HepG2 (cell line): ENCODE measurements around the gene CELSR2. TPM values are rescaled to one million over a fixed set of nuclear protein-coding genes. Genes with fewer than 3 reads are reported as not detected.

Experiments used
- ATAC-seq: fragments of 200-7000 bp; cut with Tn5 transposase; 3 replicates; pipeline ENCODE4 v1.9.1; 2020; ENCODE audit warnings: mild to moderate bottlenecking, moderate library complexity
- BruUV-seq: library from RNA; stranded (reverse); fragments of 400-500 nt; replicated peaks from 2 replicates; lab custom pipeline; 2021; lab: Mats Ljungman, UMichigan
- CTCF ChIA-PET: fragments of 300-600 bp; formaldehyde crosslinking; extraction: SDS; loops from one replicate; lab custom pipeline; 2021; ENCODE audit warnings: low total read pairs, inconsistent platforms, low intra/inter-chr PET ratio; lab: Yijun Ruan, JAX
- POLR2A ChIA-PET: fragments of 350-600 bp; sonication (Branson Sonifier 250); formaldehyde crosslinking; loops from one replicate; lab custom pipeline; 2020; ENCODE audit warnings: antibody characterized with exemption, inconsistent platforms; lab: Yijun Ruan, JAX
- DNase-seq: peaks from one replicate; pipeline ENCODE4 v3.0.0-alpha.2; 2015; ENCODE audit warnings: low spot score
- FAIRE-seq: peaks from 3 replicates; lab custom pipeline; 2011; peaks lifted over from hg19 to GRCh38; lab: Jason Lieb, UNC
- H2AFZ ChIP-seq: one replicate; pipeline ENCODE4 v1.6.1; 2011; ENCODE audit warnings: low read length, inconsistent platforms
- H3K27ac ChIP-seq: fragments of 300-600 bp; 3 replicates; pipeline ENCODE4 v1.8.0; 2011; ENCODE audit warnings: mixed run types, mild to moderate bottlenecking, mixed read lengths, low read length, inconsistent platforms; ENCODE audit not compliant: insufficient read depth; ENCODE audit errors: extremely low read length
- H3K27me3 ChIP-seq, 2 experiments: fragments of 200-600 bp in 1 of 2; 2 replicates in 1 of 2; 3 replicates in 1 of 2; pipeline versions ENCODE4 v1.6.0 to v1.8.0; 2011; ENCODE audit warnings: low read length in 2 of 2, mild to moderate bottlenecking in 2 of 2, moderate library complexity in 2 of 2, inconsistent platforms in 1 of 2; ENCODE audit not compliant: insufficient read depth in 2 of 2, control insufficient read depth in 1 of 2
- H3K36me3 ChIP-seq, 2 experiments: fragments of 200-600 bp in 1 of 2; replicated peaks in 1 of 2; 2 replicates in 1 of 2; 3 replicates in 1 of 2; pipeline versions ENCODE4 v1.5.1 to v1.8.0; 2011; ENCODE audit warnings: low read length in 2 of 2, inconsistent platforms in 1 of 2; ENCODE audit not compliant: insufficient read depth in 2 of 2, control insufficient read depth in 1 of 2
- H3K4me1 ChIP-seq: 2 replicates; pipeline ENCODE4 v1.5.1; 2012; ENCODE audit warnings: low read length, inconsistent platforms; ENCODE audit not compliant: insufficient read depth
- H3K4me2 ChIP-seq: 2 replicates; pipeline ENCODE4 v1.6.0; 2011; ENCODE audit warnings: low read depth, low read length, inconsistent platforms
- H3K4me3 ChIP-seq, 3 experiments: fragments of 200-600 bp in 1 of 3; sonication (generic), shearing (Covaris generic) in 1 of 3; replicated peaks in 1 of 3; 2 replicates each; pipeline ENCODE4 v1.5.1; 2011 to 2016; ENCODE audit warnings: low read length in 3 of 3, inconsistent platforms in 2 of 3, low read depth in 2 of 3, mild to moderate bottlenecking in 2 of 3, control low read depth in 1 of 3, mixed read lengths in 1 of 3; ENCODE audit not compliant: insufficient read depth in 1 of 3
- H3K79me2 ChIP-seq: one replicate; pipeline ENCODE4 v1.6.1; 2011; ENCODE audit warnings: low read length, inconsistent platforms; ENCODE audit not compliant: insufficient read depth
- H3K9ac ChIP-seq: 2 replicates; pipeline ENCODE4 v1.6.0; 2011; ENCODE audit warnings: mild to moderate bottlenecking, low read depth, low read length, inconsistent platforms; ENCODE audit not compliant: insufficient read depth
- H3K9me3 ChIP-seq: 2 replicates; pipeline ENCODE4 v1.5.1; 2012; ENCODE audit warnings: mild to moderate bottlenecking, low read length
- H4K20me1 ChIP-seq: 2 replicates; pipeline ENCODE4 v1.6.0; 2011; ENCODE audit warnings: inconsistent platforms, mild to moderate bottlenecking, low read length, moderate library complexity; ENCODE audit not compliant: insufficient read depth
- ARID5B ChIP-seq: IDR thresholded peaks from 2 replicates; pipeline ENCODE4 v1.4.0; 2020; ENCODE audit warnings: mild to moderate bottlenecking, missing genetic modification reagents
- CHD4 ChIP-seq: fragments of 200-600 bp; sonication (generic); IDR thresholded peaks from 2 replicates; pipeline ENCODE4 v1.7.0; 2017; ENCODE audit warnings: mild to moderate bottlenecking, low read length, borderline replicate concordance
- DPF2 ChIP-seq: sonication (generic); formaldehyde crosslinking; IDR thresholded peaks from 2 replicates; pipeline ENCODE4 v1.4.0; 2020; ENCODE audit warnings: mild to moderate bottlenecking, low read depth, missing genetic modification reagents, borderline replicate concordance
- FOXO1 ChIP-seq: sonication (generic); formaldehyde crosslinking; IDR thresholded peaks from 2 replicates; pipeline ENCODE4 v1.4.0; 2020; ENCODE audit warnings: missing genetic modification reagents
- GTF2F1 ChIP-seq: fragments of 150-350 bp; IDR thresholded peaks from 2 replicates; pipeline ENCODE4 v1.6.1; 2014; ENCODE audit warnings: low read length
- PLRG1 ChIP-seq: fragments of 450-650 bp; conservative IDR thresholded peaks from 2 replicates; pipeline ENCODE4 v1.6.1; 2016
- SNAPC5 ChIP-seq: sonication (generic); formaldehyde crosslinking; IDR thresholded peaks from 2 replicates; pipeline ENCODE4 v1.8.1; 2023; ENCODE audit warnings: mild to moderate bottlenecking, missing genetic modification reagents, borderline replicate concordance
- TCF7L2 ChIP-seq: IDR thresholded peaks from 2 replicates; pipeline ENCODE4 v1.6.1; 2011; ENCODE audit warnings: mild to moderate bottlenecking, low read depth, low read length, moderate library complexity
- ZHX2 ChIP-seq, 2 experiments: sonication (generic) in 1 of 2; formaldehyde crosslinking in 1 of 2; IDR thresholded peaks; 2 replicates each; pipeline versions ENCODE4 v1.6.1 to v1.9.0; 2014 to 2022; ENCODE audit warnings: antibody characterized with exemption in 1 of 2, borderline replicate concordance in 1 of 2, inconsistent platforms in 1 of 2, low read depth in 1 of 2, missing genetic modification reagents in 1 of 2
- ZNF20 ChIP-seq: sonication (generic); formaldehyde crosslinking; IDR thresholded peaks from 2 replicates; pipeline ENCODE4 v1.4.0; 2020; ENCODE audit warnings: mild to moderate bottlenecking, moderate library complexity, missing genetic modification reagents
- ZNF558 ChIP-seq: sonication (generic); formaldehyde crosslinking; IDR thresholded peaks from 2 replicates; pipeline ENCODE4 v1.9.0; 2022; ENCODE audit warnings: mild to moderate bottlenecking, missing genetic modification reagents, borderline replicate concordance
- WGBS: methylation state at CpG from one replicate; pipeline ENCODE4 v1.1.6; 2017; ENCODE audit warnings: low lambda C conversion rate; 5-methylcytosine and 5-hydroxymethylcytosine counted together
- in situ Hi-C: cut with HindIII; loops from 2 replicates; pipeline ENCODE4 v1.10.0; 2017; ENCODE audit warnings: low pct_unique_long_range_greater_than_20kb; ENCODE audit not compliant: extremely low pct_ligation_motif_present
- intact Hi-C: fragments of 100-400 bp; cut with micrococcal nuclease; formaldehyde crosslinking; loops from one replicate; pipeline ENCODE4 v1.10.0; 2022; ENCODE audit not compliant: unreplicated experiment
- polyA plus RNA-seq, 8 experiments: library from polyadenylated mRNA; depleted of rRNA in 3 of 8; stranded (reverse) in 7 of 8; unstranded in 1 of 8; fragments of >200 nt; fragmentation: Illumina TruSeq in 4 of 8; extraction: Trizol in 4 of 8; gene quantifications; 2 replicates each; pipeline versions ENCODE4 v1.2.1 to v1.2.3, GENCODE V29; 2011 to 2016; ENCODE audit warnings: low read depth in 4 of 8, missing spikeins in 1 of 8, mixed read lengths in 1 of 8; ENCODE audit not compliant: insufficient read depth in 1 of 8
- total RNA-seq, 5 experiments: library from RNA; depleted of rRNA; stranded (reverse); fragments of >200 nt; fragmentation: Illumina TruSeq; extraction: Trizol; gene quantifications; 2 replicates each; pipeline ENCODE4 v1.2.3, GENCODE V29; 2016; ENCODE audit warnings: low read depth in 1 of 5

Gene CELSR2
- total and polyA plus RNA-seq, 2 of the 13 experiments (the other 11 are each of a cell fraction or from before 2014, with no cell fraction given) = 4.0 to 6.6 TPM

GRCh38 chr1:109231066-109231465, 18.3 kb upstream of the CELSR2 start:
- 91% methylated on average over 3 of the region's 3 CpGs for WGBS
- no peak overlapping the region for H3K4me3 ChIP-seq
- H3K27ac ChIP-seq = no peak overlapping the region
- in situ Hi-C loops (no loop called here), intact Hi-C loops (no loop called here)
- POLR2A ChIA-PET = interaction anchor here (0.8 to 2.2 kb wide), 2 partner anchors 9 to 13 kb away, joined by 3 to 5 read pairs; no protein-coding TSS in a partner anchor
- H3K27me3 ChIP-seq = no peaks in the 10 kb centered on the region
- H3K9me3 ChIP-seq = no peaks in the 10 kb centered on the region
- peaks cover 12% of the 10 kb centered on the region for H3K4me1 ChIP-seq
- CTCF ChIA-PET = no interaction called here
- no peak overlapping the region for H3K9ac ChIP-seq
- H4K20me1 ChIP-seq = no peaks in the 10 kb centered on the region
- no peak overlapping the region for H3K4me2 ChIP-seq
- no peak overlapping the region for H2AFZ ChIP-seq
- no peaks in the 10 kb centered on the region for H3K79me2 ChIP-seq
- peaks cover 40 to 79% of the 10 kb centered on the region in 2 experiments for H3K36me3 ChIP-seq
- FAIRE-seq (no peak), DNase-seq (no peak), ATAC-seq (no peak)
- BruUV-seq = TSS peak; percentile 46
- TF ChIP-seq PLRG1 (no peak), ARID5B (CRISPR knock-in tag) (no peak), SNAPC5 (CRISPR knock-in tag) (no peak), ZHX2 (IDR thresholded peaks at IDR 0.05; ENCODE audit: low read depth) (no peak), ZHX2 (CRISPR knock-in tag; IDR thresholded peaks at IDR 0.05; ENCODE audit: borderline replicate concordance) (no peak), CHD4 (no peak), GTF2F1 (no peak), FOXO1 (CRISPR knock-in tag) (no peak), DPF2 (CRISPR knock-in tag) (no peak), ZNF558 (CRISPR knock-in tag) (no peak), ZNF20 (CRISPR knock-in tag) (no peak), TCF7L2 (no peak)
